Regular cardiac myocyte (primary cell): Measurements from ENCODE around the gene CT45A5. TPM values are rescaled to one million over a fixed set of nuclear protein-coding genes. Genes with fewer than 3 reads are reported as not detected.

ENCODE experiments used
- total RNA-seq: library from RNA; depleted of rRNA; stranded (reverse); fragments of >200 nt; gene quantifications from 2 replicates; pipeline ENCODE4 v1.2.3, GENCODE V29; 2014

The CT45A5 gene
- total RNA-seq: not detected in 2 replicates

GRCh38 chrX:135785403-135785802 lies at the start of gene CT45A5:
Gene CT45A5 (minus strand): TSS chrX:135785503. CDS start chrX:135781729, 3,774 bp downstream.

GRCh38 chrX:135819912-135820311 lies 34.6 kb upstream of the CT45A5 start, which contains the start of gene CT45A2:
Gene CT45A2 (minus strand): TSS chrX:135820012. CDS start chrX:135816265, 3,747 bp downstream.

DNA sequence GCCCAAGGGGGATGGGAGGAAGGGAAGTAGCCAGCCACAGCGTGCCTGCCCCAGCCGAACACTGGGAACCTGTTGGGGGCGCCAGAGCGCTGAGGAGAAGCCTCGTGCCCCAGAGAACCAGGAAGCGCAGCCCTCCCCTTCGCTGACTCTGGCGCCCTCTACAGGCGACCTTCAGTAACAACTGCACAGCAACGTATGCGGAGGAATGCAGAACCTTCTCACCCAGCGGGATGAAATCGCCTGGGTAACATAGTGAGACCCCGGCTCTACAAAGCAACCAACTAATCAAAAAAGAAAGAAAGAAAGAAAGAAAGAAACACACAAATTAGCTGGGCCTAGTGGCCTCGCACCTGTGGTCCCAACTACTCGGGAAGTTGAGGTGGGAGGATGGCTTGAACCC lies 17.4 kb upstream of the CT45A5 start, which contains the start of gene CT45A6:
Gene CT45A6 (minus strand): TSS at position 101 of the 400 bp plus-strand sequence. CDS start 3,794 bp downstream, outside the sequence.

DNA sequence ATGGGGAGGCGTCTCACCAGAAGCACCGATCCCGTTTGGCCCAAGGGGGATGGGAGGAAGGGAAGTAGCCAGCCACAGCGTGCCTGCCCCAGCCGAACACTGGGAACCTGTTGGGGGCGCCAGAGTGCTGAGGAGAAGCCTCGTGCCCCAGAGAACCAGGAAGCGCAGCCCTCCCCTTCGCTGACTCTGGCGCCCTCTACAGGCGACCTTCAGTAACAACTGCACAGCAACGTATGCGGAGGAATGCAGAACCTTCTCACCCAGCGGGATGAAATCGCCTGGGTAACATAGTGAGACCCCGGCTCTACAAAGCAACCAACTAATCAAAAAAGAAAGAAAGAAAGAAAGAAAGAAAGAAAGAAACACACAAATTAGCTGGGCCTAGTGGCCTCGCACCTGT lies 17.2 kb downstream of the CT45A5 start, which contains the start of gene CT45A3:
Gene CT45A3 (minus strand): TSS at position 101 of the 400 bp plus-strand sequence. CDS start 3,747 bp downstream, outside the sequence.

Other genes starting within 250 kb of the CT45A5 start
- not detected in 2 replicates for gene CT45A1, start 71.9 kb downstream of the CT45A5 start, total RNA-seq
- gene CT45A3, start 17.3 kb downstream of the CT45A5 start, total RNA-seq: not detected in 2 replicates
- not detected in 2 replicates for gene CT45A6, start 17.3 kb upstream of the CT45A5 start, total RNA-seq
- gene CT45A2, start 34.5 kb upstream of the CT45A5 start, total RNA-seq: not detected in 2 replicates
- not detected in 2 replicates for gene CT45A7, start 51.8 kb upstream of the CT45A5 start, total RNA-seq
- not detected in 2 replicates for gene CT45A8, start 69.0 kb upstream of the CT45A5 start, total RNA-seq
- not detected in 2 replicates for gene CT45A9, start 86.3 kb upstream of the CT45A5 start, total RNA-seq
- gene CT45A10, start 107.9 kb upstream of the CT45A5 start, total RNA-seq: not detected in 2 replicates
- not detected in 2 replicates for gene SAGE1, start 108.2 kb upstream of the CT45A5 start, total RNA-seq
- 9.9 and 14.6 TPM in 2 replicates for gene MMGT1, start 188.5 kb upstream of the CT45A5 start, total RNA-seq
- gene SLC9A6, start 199.9 kb upstream of the CT45A5 start, total RNA-seq: 22.0 and 29.6 TPM in 2 replicates